ENCODE data around the gene OST4. TPM values are rescaled to one million over a fixed set of nuclear protein-coding genes. Genes with fewer than 3 reads are reported as not detected.

Gene OST4
- total RNA-seq, 1 donor from 2014 or later: 243 TPM

DNA sequence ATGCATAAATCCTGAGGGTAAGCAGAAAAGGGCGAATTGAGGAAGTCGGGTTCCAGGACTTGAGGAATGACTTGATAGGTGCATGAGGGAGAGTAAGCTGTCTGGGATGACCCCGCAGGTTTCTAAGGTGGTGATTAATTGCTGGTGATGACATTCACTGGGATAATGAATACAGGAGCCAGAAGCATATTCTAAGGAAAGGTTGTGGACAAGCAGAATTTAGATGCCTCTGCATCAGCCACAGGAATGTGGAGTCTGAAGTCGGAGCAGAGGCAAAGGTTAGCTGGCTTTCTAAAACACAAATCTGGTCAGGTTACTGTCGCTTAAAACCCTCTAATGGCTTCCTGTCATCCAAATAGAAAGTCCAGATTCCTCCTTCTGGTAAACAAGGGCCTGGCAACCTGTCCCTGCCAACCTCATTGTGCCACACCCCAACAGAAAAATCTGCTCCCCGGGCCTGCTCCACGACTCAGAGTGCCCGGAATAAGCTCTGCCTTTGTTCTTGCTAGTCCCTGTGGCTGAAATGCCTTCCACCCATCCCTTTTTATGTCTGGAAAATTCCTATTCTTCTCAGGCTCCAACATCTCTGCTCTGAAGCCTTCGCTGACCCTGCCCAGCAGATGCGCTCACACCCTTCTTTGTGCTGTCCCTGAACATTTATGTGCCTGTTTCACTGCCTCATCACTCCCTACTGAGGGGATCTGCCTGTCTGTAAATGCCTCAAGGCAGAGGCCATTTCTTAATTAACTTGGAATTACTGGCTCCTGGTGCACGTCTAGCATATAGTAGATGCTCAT, 50.0 kb downstream of the OST4 start:
- ChIA-PET CTCF (no interaction called here), POLR2A (no interaction called here)
- H3K4me3 Mint-ChIP-seq: no peak overlapping the region
- no peaks in the 10 kb centered on the region for H3K4me1 Mint-ChIP-seq
- no peaks in the 10 kb centered on the region for H3K36me3 Mint-ChIP-seq (ENCODE audit: low read depth)
- intact Hi-C loops (cut with micrococcal nuclease): no loop called here
- TF ChIP-seq, protein P1, sequence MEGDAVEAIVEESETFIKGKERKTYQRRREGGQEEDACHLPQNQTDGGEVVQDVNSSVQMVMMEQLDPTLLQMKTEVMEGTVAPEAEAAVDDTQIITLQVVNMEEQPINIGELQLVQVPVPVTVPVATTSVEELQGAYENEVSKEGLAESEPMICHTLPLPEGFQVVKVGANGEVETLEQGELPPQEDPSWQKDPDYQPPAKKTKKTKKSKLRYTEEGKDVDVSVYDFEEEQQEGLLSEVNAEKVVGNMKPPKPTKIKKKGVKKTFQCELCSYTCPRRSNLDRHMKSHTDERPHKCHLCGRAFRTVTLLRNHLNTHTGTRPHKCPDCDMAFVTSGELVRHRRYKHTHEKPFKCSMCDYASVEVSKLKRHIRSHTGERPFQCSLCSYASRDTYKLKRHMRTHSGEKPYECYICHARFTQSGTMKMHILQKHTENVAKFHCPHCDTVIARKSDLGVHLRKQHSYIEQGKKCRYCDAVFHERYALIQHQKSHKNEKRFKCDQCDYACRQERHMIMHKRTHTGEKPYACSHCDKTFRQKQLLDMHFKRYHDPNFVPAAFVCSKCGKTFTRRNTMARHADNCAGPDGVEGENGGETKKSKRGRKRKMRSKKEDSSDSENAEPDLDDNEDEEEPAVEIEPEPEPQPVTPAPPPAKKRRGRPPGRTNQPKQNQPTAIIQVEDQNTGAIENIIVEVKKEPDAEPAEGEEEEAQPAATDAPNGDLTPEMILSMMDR (IDR thresholded peaks at IDR 0.05): no peak
- no peaks in the 10 kb centered on the region for H3K27me3 Mint-ChIP-seq
- ATAC-seq (ENCODE audit: low read depth): no peak
- no peaks in the 10 kb centered on the region for H3K9me3 Mint-ChIP-seq
- H3K27ac Mint-ChIP-seq: no peak overlapping the region
- DNase-seq: no peak

Other genes starting within 250 kb of the OST4 start
- not detected in 2 replicates for gene DPYSL5, start 223.5 kb downstream of the OST4 start, total RNA-seq
- gene MAPRE3, start 101.0 kb downstream of the OST4 start, total RNA-seq: 4.6 and 6.3 TPM in 2 replicates
- gene TMEM214, start 38.7 kb downstream of the OST4 start, total RNA-seq: 84.4 and 92.1 TPM in 2 replicates
- 14.9 and 15.2 TPM in 2 replicates for gene AGBL5, start 20.0 kb downstream of the OST4 start, total RNA-seq
- 0.29 and 0.69 TPM in 2 replicates for gene EMILIN1, start 7.0 kb upstream of the OST4 start, total RNA-seq
- gene KHK, start 15.1 kb upstream of the OST4 start, total RNA-seq: 2.2 and 2.6 TPM in 2 replicates
- 0.17 and 0.31 TPM in 2 replicates for gene CGREF1, start 47.5 kb upstream of the OST4 start, total RNA-seq
- 0.20 and 1.1 TPM in 2 replicates for gene ABHD1, start 52.2 kb upstream of the OST4 start, total RNA-seq
- gene PREB, start 63.0 kb upstream of the OST4 start, total RNA-seq: 38.6 and 38.7 TPM in 2 replicates
- gene PRR30, start 67.8 kb upstream of the OST4 start, total RNA-seq: not detected in 2 replicates
- 0.07 TPM in 1 of 2 replicates, not detected in the other for gene TCF23, start 77.3 kb upstream of the OST4 start, total RNA-seq
- 73.9 and 77.2 TPM in 2 replicates for gene ATRAID, start 140.4 kb upstream of the OST4 start, total RNA-seq
- gene SLC5A6, start 140.6 kb upstream of the OST4 start, total RNA-seq: 53.2 and 69.9 TPM in 2 replicates
- gene CAD, start 145.7 kb upstream of the OST4 start, total RNA-seq: 55.9 and 64.1 TPM in 2 replicates
- 0.12 and 0.27 TPM in 2 replicates for gene SLC30A3, start 191.4 kb upstream of the OST4 start, total RNA-seq
- not detected in 2 replicates for gene DNAJC5G, start 203.8 kb upstream of the OST4 start, total RNA-seq
- gene TRIM54, start 210.8 kb upstream of the OST4 start, total RNA-seq: not detected in 2 replicates
- 1.0 and 1.2 TPM in 2 replicates for gene UCN, start 236.8 kb upstream of the OST4 start, total RNA-seq